ENCODE measurements around the gene OPHN1. TPM values are rescaled to one million over a fixed set of nuclear protein-coding genes. Genes with fewer than 3 reads are reported as not detected.
"Not testable (repeated sequence)": the region's sequence is repeated elsewhere in the genome, so short reads cannot be mapped to it uniquely, and the experiment has no call there.

The OPHN1 gene
- total RNA-seq, 1 donor from 2014 or later = 3.7 TPM

- H3K4me3 ChIP-seq (ENCODE audit: low read depth, low read length) = no peak overlapping the region
- no peak for DNase-seq (ENCODE audit: low read depth)
- TF ChIP-seq, protein P1, sequence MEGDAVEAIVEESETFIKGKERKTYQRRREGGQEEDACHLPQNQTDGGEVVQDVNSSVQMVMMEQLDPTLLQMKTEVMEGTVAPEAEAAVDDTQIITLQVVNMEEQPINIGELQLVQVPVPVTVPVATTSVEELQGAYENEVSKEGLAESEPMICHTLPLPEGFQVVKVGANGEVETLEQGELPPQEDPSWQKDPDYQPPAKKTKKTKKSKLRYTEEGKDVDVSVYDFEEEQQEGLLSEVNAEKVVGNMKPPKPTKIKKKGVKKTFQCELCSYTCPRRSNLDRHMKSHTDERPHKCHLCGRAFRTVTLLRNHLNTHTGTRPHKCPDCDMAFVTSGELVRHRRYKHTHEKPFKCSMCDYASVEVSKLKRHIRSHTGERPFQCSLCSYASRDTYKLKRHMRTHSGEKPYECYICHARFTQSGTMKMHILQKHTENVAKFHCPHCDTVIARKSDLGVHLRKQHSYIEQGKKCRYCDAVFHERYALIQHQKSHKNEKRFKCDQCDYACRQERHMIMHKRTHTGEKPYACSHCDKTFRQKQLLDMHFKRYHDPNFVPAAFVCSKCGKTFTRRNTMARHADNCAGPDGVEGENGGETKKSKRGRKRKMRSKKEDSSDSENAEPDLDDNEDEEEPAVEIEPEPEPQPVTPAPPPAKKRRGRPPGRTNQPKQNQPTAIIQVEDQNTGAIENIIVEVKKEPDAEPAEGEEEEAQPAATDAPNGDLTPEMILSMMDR (conservative IDR thresholded peaks at IDR 0.05; ENCODE audit: low read depth, low read length) = no peak
Measured at GRCh38 chrX:68403038-68403437, 30.3 kb downstream of the OPHN1 start.

DNA sequence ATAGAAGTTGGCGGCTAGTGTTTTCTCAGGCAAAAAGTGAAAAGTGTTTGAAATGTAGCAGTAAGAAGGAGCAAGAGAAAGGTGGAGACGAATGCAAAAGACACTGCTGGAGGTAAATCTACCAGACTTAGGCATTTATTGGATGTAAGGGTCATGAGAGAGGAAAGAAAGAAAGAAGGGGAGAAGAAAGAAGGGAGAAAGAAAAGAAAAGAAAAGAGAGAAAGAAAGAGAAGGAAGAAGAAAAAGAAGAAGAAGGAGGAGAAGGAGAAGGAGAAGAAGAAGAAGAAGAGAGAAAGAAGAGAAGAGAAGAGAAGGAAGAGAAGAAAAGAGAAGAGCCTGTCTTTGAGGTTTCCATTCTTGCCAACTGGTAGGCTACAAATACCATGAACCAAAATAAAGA lies 31.2 kb downstream of the OPHN1 start:
- TF ChIP-seq, protein P1 (conservative IDR thresholded peaks at IDR 0.05; ENCODE audit: low read depth, low read length) = no peak
- no peak overlapping the region for H3K4me3 ChIP-seq (ENCODE audit: low read depth, low read length)
- DNase-seq (ENCODE audit: low read depth) = no peak

DNA sequence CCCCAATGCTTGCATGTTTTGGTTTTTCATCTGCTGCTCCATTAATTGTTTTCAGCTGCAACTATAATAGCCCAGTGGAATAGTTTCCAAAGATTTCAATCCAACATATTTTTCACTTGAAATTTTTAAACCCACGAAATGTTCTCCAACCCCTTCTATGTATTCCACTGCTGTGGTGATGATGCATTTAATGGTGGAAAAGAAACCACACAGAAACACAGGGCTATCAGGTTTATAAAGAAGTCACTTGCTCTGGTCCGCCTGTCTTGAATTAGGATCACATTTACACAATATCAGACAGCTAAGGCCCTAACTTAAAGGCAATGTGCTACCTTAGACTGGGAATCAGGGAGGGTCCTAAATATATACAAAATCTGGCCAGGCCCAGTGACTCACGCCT lies 35.0 kb downstream of the OPHN1 start:
- H3K4me3 ChIP-seq (ENCODE audit: low read depth, low read length) = no peak overlapping the region
- DNase-seq (ENCODE audit: low read depth) = no peak
- TF ChIP-seq, protein P1 (conservative IDR thresholded peaks at IDR 0.05; ENCODE audit: low read depth, low read length) = no peak

DNA sequence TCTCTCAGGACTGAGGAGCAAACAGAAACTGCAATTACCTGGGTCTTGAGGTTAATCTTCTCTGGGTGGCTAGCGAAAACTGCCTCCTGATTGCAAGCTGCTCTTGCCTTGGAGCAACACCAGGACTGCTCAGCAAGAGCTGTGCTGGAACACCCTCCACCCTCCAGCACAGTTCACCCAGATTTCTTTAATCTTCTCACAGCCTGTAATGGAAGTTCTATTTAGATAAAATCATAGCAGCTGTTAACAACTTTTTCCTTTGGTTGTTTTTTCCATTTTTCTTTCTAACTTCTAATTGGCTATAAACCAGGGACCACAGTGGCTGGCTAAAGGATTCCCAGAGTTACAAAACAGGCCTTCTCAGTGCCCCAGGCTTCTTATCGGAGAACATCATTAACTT lies 36.3 kb downstream of the OPHN1 start:
- no peak for DNase-seq (ENCODE audit: low read depth)
- TF ChIP-seq, protein P1 (conservative IDR thresholded peaks at IDR 0.05; ENCODE audit: low read depth, low read length) = no peak
- no peak overlapping the region for H3K4me3 ChIP-seq (ENCODE audit: low read depth, low read length)

GRCh38 chrX:68389419-68389960 lies 43.8 kb downstream of the OPHN1 start:
- not testable (repeated sequence) for H3K4me3 ChIP-seq (ENCODE audit: low read depth, low read length); DNase-seq (ENCODE audit: low read depth)

- TF ChIP-seq, protein P1 (conservative IDR thresholded peaks at IDR 0.05; ENCODE audit: low read depth, low read length) = no peak
Measured at GRCh38 chrX:68387776-68388175, 45.5 kb downstream of the OPHN1 start.

GRCh38 chrX:68383540-68383939 lies 49.8 kb downstream of the OPHN1 start:
- TF ChIP-seq, protein P1 (conservative IDR thresholded peaks at IDR 0.05; ENCODE audit: low read depth, low read length) = no peak
- H3K4me3 ChIP-seq (ENCODE audit: low read depth, low read length) = no peak overlapping the region
- no peak for DNase-seq (ENCODE audit: low read depth)

More at GRCh38 chrX:68387776-68388175, 45.5 kb downstream of the OPHN1 start:
- H3K4me3 ChIP-seq (ENCODE audit: low read depth, low read length) = no peak overlapping the region
- no peak for DNase-seq (ENCODE audit: low read depth)

DNA sequence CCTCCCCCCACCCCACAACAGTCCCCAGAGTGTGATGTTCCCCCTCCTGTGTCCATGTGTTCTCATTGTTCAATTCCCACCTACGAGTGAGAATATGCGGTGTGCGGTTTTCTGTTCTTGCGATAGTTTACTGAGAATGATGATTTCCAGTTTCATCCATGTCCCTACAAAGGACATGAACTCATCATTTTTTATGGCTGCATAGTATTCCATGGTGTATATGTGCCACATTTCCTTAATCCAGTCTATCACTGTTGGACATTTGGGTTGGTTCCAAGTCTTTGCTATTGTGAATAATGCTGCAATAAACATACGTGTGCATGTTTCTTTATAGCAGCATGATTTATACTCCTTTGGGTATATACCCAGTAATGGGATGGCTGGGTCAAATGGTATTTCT lies 55.7 kb downstream of the OPHN1 start:
- DNase-seq (ENCODE audit: low read depth) = not testable (repeated sequence)

More for the DNA sequence above, 55.7 kb downstream of the OPHN1 start:
- H3K4me3 ChIP-seq (ENCODE audit: low read depth, low read length) = not testable (repeated sequence)

Measured in epithelial cell of proximal tubule (primary cell).